Measurements from ENCODE around the gene FTO. TPM values are rescaled to one million over a fixed set of nuclear protein-coding genes. Genes with fewer than 3 reads are reported as not detected.

Gene FTO
- total RNA-seq, 4 donors from 2014 or later: 125 to 182 (median 164) TPM

GRCh38 chr16:53947642-53948041, 243.7 kb downstream of the FTO start:
- intact Hi-C loops (cut with DNase I): no loop called here

GRCh38 chr16:53948326-53948725, 244.4 kb downstream of the FTO start:
- Histone ChIP-seq H3K27me3 (no peaks in the 10 kb centered on the region), H3K4me3 (replicated peaks in 1 of 3) (no peak overlapping the region), H3K36me3 (no peaks in the 10 kb centered on the region), H3K27ac (no peak overlapping the region), H3K9me3 (no peaks in the 10 kb centered on the region), H3K4me1 (peaks cover 7 to 11% of the 10 kb centered on the region in 2 donors)
- intact Hi-C loops (cut with DNase I): no loop called here
- no peak for DNase-seq
- TF ChIP-seq POLR2A (IDR thresholded peaks at IDR 0.05) (no peak), CTCF (IDR thresholded peaks at IDR 0.05) (no peak)
- 96 to 99% methylated on average over 4 of the region's 4 CpGs for WGBS, 2 donors

More at GRCh38 chr16:53947642-53948041, 243.7 kb downstream of the FTO start:
- Histone ChIP-seq H3K27me3 (no peaks in the 10 kb centered on the region), H3K4me1 (peaks cover 7 to 8% of the 10 kb centered on the region in 2 donors), H3K27ac (no peak overlapping the region), H3K9me3 (no peaks in the 10 kb centered on the region), H3K36me3 (no peaks in the 10 kb centered on the region), H3K4me3 (replicated peaks in 1 of 3) (no peak overlapping the region)
- TF ChIP-seq CTCF (IDR thresholded peaks at IDR 0.05): no peak
- no peak for TF ChIP-seq POLR2A (IDR thresholded peaks at IDR 0.05)
- no peak for DNase-seq
- WGBS, 2 donors: 95 to 97% methylated on average over 7 of the region's 7 CpGs

- Histone ChIP-seq H3K36me3 (no peaks in the 10 kb centered on the region), H3K27ac (no peak overlapping the region), H3K27me3 (no peaks in the 10 kb centered on the region), H3K9me3 (no peaks in the 10 kb centered on the region), H3K4me3 (replicated peaks in 1 of 3) (no peak overlapping the region), H3K4me1 (peaks cover 7 to 11% of the 10 kb centered on the region in 2 donors)
- TF ChIP-seq CTCF (IDR thresholded peaks at IDR 0.05) (no peak), POLR2A (IDR thresholded peaks at IDR 0.05) (no peak)
- no peak for DNase-seq
- WGBS, 2 donors: 95 to 99% methylated on average over 3 of the region's 3 CpGs
- intact Hi-C loops (cut with DNase I): no loop called here
These were observed 244.9 kb downstream of the FTO start for GRCh38 chr16:53948734-53949430.

- intact Hi-C loops (cut with DNase I): no loop called here
- no peak overlapping the region for H3K27ac ChIP-seq
- no peaks in the 10 kb centered on the region for H3K9me3 ChIP-seq
- no peak for DNase-seq
- peaks cover 7 to 11% of the 10 kb centered on the region in 2 donors for H3K4me1 ChIP-seq
- no peaks in the 10 kb centered on the region for H3K27me3 ChIP-seq
- H3K4me3 ChIP-seq (replicated peaks in 1 of 3): no peak overlapping the region
- H3K36me3 ChIP-seq: no peaks in the 10 kb centered on the region
- 77 to 86% methylated on average over 6 of the region's 6 CpGs for WGBS, 2 donors
- no peak for TF ChIP-seq POLR2A (IDR thresholded peaks at IDR 0.05)
- TF ChIP-seq CTCF (IDR thresholded peaks at IDR 0.05): no peak
These were observed 245.9 kb downstream of the FTO start for GRCh38 chr16:53949715-53950410.

GRCh38 chr16:53950677-53951076, 246.7 kb downstream of the FTO start:
- 80 to 85% methylated on average over 5 of the region's 5 CpGs for WGBS, 2 donors
- intact Hi-C loops (cut with DNase I): no loop called here
- Histone ChIP-seq H3K4me3 (replicated peaks in 1 of 3) (no peak overlapping the region), H3K36me3 (no peaks in the 10 kb centered on the region), H3K9me3 (no peaks in the 10 kb centered on the region), H3K27me3 (no peaks in the 10 kb centered on the region), H3K27ac (no peak overlapping the region), H3K4me1 (peaks cover 7 to 11% of the 10 kb centered on the region in 2 donors)
- DNase-seq: no peak
- TF ChIP-seq POLR2A (IDR thresholded peaks at IDR 0.05): no peak

Data from thyroid gland (tissue), 4 donors.